ENCODE results near the gene GSTO2.
"Not testable (repeated sequence)": the region's sequence is repeated elsewhere in the genome, so short reads cannot be mapped to it uniquely, and the experiment has no call there.

The GSTO2 gene

GRCh38 chr10:104232613-104233102 lies 36.3 kb upstream of the GSTO2 start:
- ChIA-PET CTCF (interaction anchor here (0.8 to 1.4 kb wide), 3 partner anchors 22 to 347 kb away, joined by 3 to 5 read pairs (median 3); partner anchors contain the start of gene GSTO1), POLR2A (no interaction called here)
- no peak for TF ChIP-seq CTCF (IDR thresholded peaks at IDR 0.05; ENCODE audit: insufficient read depth, low read length, missing control alignments)

GRCh38 chr10:104233817-104234216 lies 35.2 kb upstream of the GSTO2 start:
- TF ChIP-seq CTCF (IDR thresholded peaks at IDR 0.05; ENCODE audit: insufficient read depth, low read length, missing control alignments) = no peak
- ChIA-PET CTCF (interaction anchor here (1.0 kb wide), 1 partner anchor 189 kb away, joined by 3 read pairs; no protein-coding TSS in a partner anchor), POLR2A (no interaction called here)
- DNase-seq (ENCODE audit: low read depth, low spot score) = no peak
- H3K4me3 ChIP-seq (ENCODE audit: low read depth, low read length) = no peak overlapping the region

More at GRCh38 chr10:104232613-104233102, 36.3 kb upstream of the GSTO2 start:
- no peak for DNase-seq (ENCODE audit: low read depth, low spot score)
- peak overlapping the region; percentile 92 for H3K4me3 ChIP-seq (ENCODE audit: low read depth, low read length)

GRCh38 chr10:104234934-104235333 lies 34.0 kb upstream of the GSTO2 start:
- H3K4me3 ChIP-seq (ENCODE audit: low read depth, low read length) = no peak overlapping the region
- no peak for DNase-seq (ENCODE audit: low read depth, low spot score)
- ChIA-PET POLR2A (no interaction called here), CTCF (no interaction called here)
- TF ChIP-seq CTCF (IDR thresholded peaks at IDR 0.05; ENCODE audit: insufficient read depth, low read length, missing control alignments) = no peak

- POLR2A ChIA-PET = no interaction called here
- no peak for TF ChIP-seq CTCF (IDR thresholded peaks at IDR 0.05; ENCODE audit: insufficient read depth, low read length, missing control alignments)
- no peak for DNase-seq (ENCODE audit: low read depth, low spot score)
- CTCF ChIA-PET = no interaction called here
- no peak overlapping the region for H3K4me3 ChIP-seq (ENCODE audit: low read depth, low read length)
These were observed 33.2 kb upstream of the GSTO2 start for GRCh38 chr10:104235801-104236200.

- H3K4me3 ChIP-seq (ENCODE audit: low read depth, low read length) = no peak overlapping the region
- CTCF ChIA-PET = no interaction called here
- POLR2A ChIA-PET = no interaction called here
- no peak for TF ChIP-seq CTCF (IDR thresholded peaks at IDR 0.05; ENCODE audit: insufficient read depth, low read length, missing control alignments)
- no peak for DNase-seq (ENCODE audit: low read depth, low spot score)
These were observed 28.9 kb upstream of the GSTO2 start for GRCh38 chr10:104240078-104240477.

GRCh38 chr10:104242545-104242944 lies 26.4 kb upstream of the GSTO2 start:
- no peak for TF ChIP-seq CTCF (IDR thresholded peaks at IDR 0.05; ENCODE audit: insufficient read depth, low read length, missing control alignments)
- H3K4me3 ChIP-seq (ENCODE audit: low read depth, low read length) = no peak overlapping the region
- DNase-seq (ENCODE audit: low read depth, low spot score) = no peak
- ChIA-PET POLR2A (no interaction called here), CTCF (interaction anchor here (1.4 kb wide), 2 partner anchors 11 to 107 kb away, joined by 3 to 4 read pairs; no protein-coding TSS in a partner anchor)

GRCh38 chr10:104243009-104243408 lies 26.0 kb upstream of the GSTO2 start:
- CTCF ChIA-PET = interaction anchor here (1.4 kb wide), 1 partner anchor 11 kb away, joined by 3 read pairs; no protein-coding TSS in a partner anchor
- H3K4me3 ChIP-seq (ENCODE audit: low read depth, low read length); POLR2A ChIA-PET; DNase-seq (ENCODE audit: low read depth, low spot score): not testable (repeated sequence)

Data from AG04449 (cell line).